Mesendoderm (in vitro differentiated cells): ENCODE measurements around the gene PLA2G4E.

Source experiments
- DNase-seq: peaks from one replicate; pipeline ENCODE4 v3.0.0; 2013
- H2AK5ac ChIP-seq: 2 replicates; pipeline ENCODE4 v1.6.1; 2013; ENCODE audit warnings: low read length, inconsistent platforms
- H2BK120ac ChIP-seq: 2 replicates; pipeline ENCODE4 v1.6.1; 2013; ENCODE audit warnings: low read depth, mild to moderate bottlenecking, low read length, moderate library complexity, mixed read lengths
- H2BK15ac ChIP-seq: replicated peaks from 2 replicates; pipeline ENCODE4 v1.6.1; 2013; ENCODE audit warnings: low read depth, mild to moderate bottlenecking, moderate library complexity
- H2BK5ac ChIP-seq: 2 replicates; pipeline ENCODE4 v1.6.1; 2013; ENCODE audit warnings: low read length, inconsistent platforms
- H3K18ac ChIP-seq: 2 replicates; pipeline ENCODE4 v1.6.1; 2013; ENCODE audit warnings: mild to moderate bottlenecking, low read length, mixed read lengths
- H3K23ac ChIP-seq: one replicate; pipeline ENCODE4 v1.6.1; 2013; ENCODE audit warnings: low read length
- H3K27ac ChIP-seq: 2 replicates; pipeline ENCODE4 v1.5.1; 2013; ENCODE audit warnings: low read depth, mild to moderate bottlenecking, inconsistent platforms, low read length, moderate library complexity
- H3K27me3 ChIP-seq: 2 replicates; pipeline ENCODE4 v1.6.1; 2013; ENCODE audit warnings: low read length, control low read depth, mild to moderate bottlenecking, inconsistent platforms; ENCODE audit not compliant: insufficient read depth, poor library complexity
- H3K36me3 ChIP-seq: 2 replicates; pipeline ENCODE4 v1.6.1; 2013; ENCODE audit warnings: low read length, inconsistent platforms; ENCODE audit not compliant: control insufficient read depth, insufficient read depth
- H3K4ac ChIP-seq: one replicate; pipeline ENCODE4 v1.6.1; 2013; ENCODE audit warnings: low read depth, mild to moderate bottlenecking, low read length, moderate library complexity
- H3K4me1 ChIP-seq: 2 replicates; pipeline ENCODE4 v1.6.1; 2013; ENCODE audit warnings: low read depth, low read length, inconsistent platforms; ENCODE audit not compliant: control insufficient read depth
- H3K4me2 ChIP-seq: 2 replicates; pipeline ENCODE4 v1.6.1; 2013; ENCODE audit warnings: low read length
- H3K4me3 ChIP-seq: 2 replicates; pipeline ENCODE4 v1.5.1; 2013; ENCODE audit warnings: mild to moderate bottlenecking, low read length
- H3K56ac ChIP-seq: one replicate; pipeline ENCODE4 v1.6.1; 2013; ENCODE audit warnings: low read length
- H3K79me1 ChIP-seq: 2 replicates; pipeline ENCODE4 v1.6.1; 2013; ENCODE audit warnings: low read length, inconsistent platforms
- H3K79me2 ChIP-seq: 2 replicates; pipeline ENCODE4 v1.6.1; 2013; ENCODE audit warnings: mild to moderate bottlenecking, low read length; ENCODE audit not compliant: control insufficient read depth, insufficient read depth
- H3K9ac ChIP-seq: 2 replicates; pipeline ENCODE4 v1.6.1; 2013; ENCODE audit warnings: low read length, inconsistent platforms
- H4K5ac ChIP-seq: one replicate; pipeline ENCODE4 v1.6.1; 2013; ENCODE audit warnings: low read length
- H4K8ac ChIP-seq: one replicate; pipeline ENCODE4 v1.6.1; 2013; ENCODE audit warnings: low read depth, mild to moderate bottlenecking, control low read depth, low read length, moderate library complexity
- WGBS: extraction: QIAGEN DNeasy Blood & Tissue Kit; methylation state at CpG from one replicate; pipeline ENCODE4 v1.1.7; 2013; ENCODE audit warnings: low lambda C conversion rate, missing lambda C conversion rate; ENCODE audit not compliant: insufficient coverage; ENCODE audit errors: extremely low coverage; 5-methylcytosine and 5-hydroxymethylcytosine counted together

The PLA2G4E gene

GRCh38 chr15:42048821-42049200, 28.0 kb upstream of the PLA2G4E start:
- Histone ChIP-seq H3K27me3 (no peaks in the 10 kb centered on the region), H2BK5ac (no peak overlapping the region)
- WGBS: no CpG with 5 or more reads among the region's 8 CpGs

GRCh38 chr15:42048080-42048820, 27.4 kb upstream of the PLA2G4E start:
- WGBS: no CpG with 5 or more reads among the region's 9 CpGs
- Histone ChIP-seq H3K18ac (no peak overlapping the region), H3K79me1 (no peaks in the 10 kb centered on the region), H3K79me2 (no peaks in the 10 kb centered on the region), H3K23ac (no peak overlapping the region), H2AK5ac (no peak overlapping the region), H2BK15ac (no peak overlapping the region), H3K4me2 (no peak overlapping the region), H3K56ac (no peak overlapping the region), H2BK5ac (no peak overlapping the region), H4K5ac (no peak overlapping the region), H3K27ac (no peak overlapping the region), H3K9ac (no peak overlapping the region), H3K4me1 (peaks cover 16% of the 10 kb centered on the region), H4K8ac (no peak overlapping the region), H3K36me3 (no peaks in the 10 kb centered on the region), H2BK120ac (no peak overlapping the region), H3K27me3 (no peaks in the 10 kb centered on the region), H3K4me3 (no peak overlapping the region), H3K4ac (no peak overlapping the region)
- DNase-seq: no peak

More at GRCh38 chr15:42048821-42049200, 28.0 kb upstream of the PLA2G4E start:
- Histone ChIP-seq H3K4me2 (no peak overlapping the region), H2BK120ac (no peak overlapping the region), H3K56ac (peak overlapping the region; percentile 1), H3K4me1 (peaks cover 16% of the 10 kb centered on the region), H3K18ac (no peak overlapping the region), H3K23ac (no peak overlapping the region), H2AK5ac (no peak overlapping the region), H3K27ac (no peak overlapping the region), H2BK15ac (no peak overlapping the region), H3K4ac (no peak overlapping the region), H3K4me3 (no peak overlapping the region), H4K5ac (no peak overlapping the region), H3K36me3 (no peaks in the 10 kb centered on the region), H3K79me1 (no peaks in the 10 kb centered on the region), H3K9ac (no peak overlapping the region), H3K79me2 (no peaks in the 10 kb centered on the region), H4K8ac (no peak overlapping the region)
- peak; percentile 50 for DNase-seq

GRCh38 chr15:42046597-42046996, 25.8 kb upstream of the PLA2G4E start:
- Histone ChIP-seq H3K56ac (no peak overlapping the region), H3K9ac (no peak overlapping the region), H3K27me3 (no peaks in the 10 kb centered on the region), H3K4me3 (no peak overlapping the region), H3K18ac (no peak overlapping the region), H3K27ac (no peak overlapping the region), H3K36me3 (no peaks in the 10 kb centered on the region), H3K4me1 (peaks cover 16% of the 10 kb centered on the region), H2BK5ac (no peak overlapping the region), H2BK15ac (no peak overlapping the region), H2BK120ac (no peak overlapping the region), H3K79me1 (no peaks in the 10 kb centered on the region), H2AK5ac (no peak overlapping the region), H3K79me2 (no peaks in the 10 kb centered on the region), H3K4ac (no peak overlapping the region), H4K8ac (no peak overlapping the region), H4K5ac (no peak overlapping the region), H3K23ac (no peak overlapping the region), H3K4me2 (no peak overlapping the region)
- no peak for DNase-seq
- WGBS: no CpG with 5 or more reads among the region's 2 CpGs

- Histone ChIP-seq H3K79me1 (no peaks in the 10 kb centered on the region), H3K23ac (no peak overlapping the region), H3K4me1 (peaks cover 13% of the 10 kb centered on the region), H4K5ac (no peak overlapping the region), H3K9ac (no peak overlapping the region), H3K4me3 (no peak overlapping the region), H3K36me3 (no peaks in the 10 kb centered on the region), H2BK5ac (no peak overlapping the region), H2AK5ac (no peak overlapping the region), H3K4ac (no peak overlapping the region), H2BK15ac (no peak overlapping the region), H3K56ac (no peak overlapping the region), H3K4me2 (no peak overlapping the region), H3K27me3 (no peaks in the 10 kb centered on the region), H4K8ac (no peak overlapping the region), H3K79me2 (no peaks in the 10 kb centered on the region), H3K27ac (no peak overlapping the region), H3K18ac (no peak overlapping the region), H2BK120ac (no peak overlapping the region)
- no peak for DNase-seq
- no CpG with 5 or more reads among the region's 8 CpGs for WGBS
Observed at GRCh38 chr15:42045211-42045615, 24.4 kb upstream of the PLA2G4E start.

GRCh38 chr15:42042602-42043400, 22.0 kb upstream of the PLA2G4E start:
- no peak for DNase-seq
- H3K23ac ChIP-seq: no peak overlapping the region
- no peak overlapping the region for H2AK5ac ChIP-seq
- H3K4me3 ChIP-seq: no peak overlapping the region
- no peak overlapping the region for H2BK15ac ChIP-seq
- no peak overlapping the region for H2BK120ac ChIP-seq
- no peak overlapping the region for H4K5ac ChIP-seq
- no peak overlapping the region for H3K4me2 ChIP-seq
- no peak overlapping the region for H3K4ac ChIP-seq
- H3K4me1 ChIP-seq: no peaks in the 10 kb centered on the region
- no peaks in the 10 kb centered on the region for H3K36me3 ChIP-seq
- no peaks in the 10 kb centered on the region for H3K79me1 ChIP-seq
- H3K79me2 ChIP-seq: no peaks in the 10 kb centered on the region
- no peak overlapping the region for H3K56ac ChIP-seq
- H3K18ac ChIP-seq: no peak overlapping the region
- no peak overlapping the region for H3K27ac ChIP-seq
- no peak overlapping the region for H4K8ac ChIP-seq
- no peak overlapping the region for H3K9ac ChIP-seq
- no peaks in the 10 kb centered on the region for H3K27me3 ChIP-seq
- no CpG with 5 or more reads among the region's 5 CpGs for WGBS
- no peak overlapping the region for H2BK5ac ChIP-seq
